GDM1 (cell line): ENCODE results near the gene NMRK1.

Experiments
- DNase-seq: peaks from one replicate; lab custom pipeline; 2025; lab: John Stamatoyannopoulos, UW

The NMRK1 gene

DNA sequence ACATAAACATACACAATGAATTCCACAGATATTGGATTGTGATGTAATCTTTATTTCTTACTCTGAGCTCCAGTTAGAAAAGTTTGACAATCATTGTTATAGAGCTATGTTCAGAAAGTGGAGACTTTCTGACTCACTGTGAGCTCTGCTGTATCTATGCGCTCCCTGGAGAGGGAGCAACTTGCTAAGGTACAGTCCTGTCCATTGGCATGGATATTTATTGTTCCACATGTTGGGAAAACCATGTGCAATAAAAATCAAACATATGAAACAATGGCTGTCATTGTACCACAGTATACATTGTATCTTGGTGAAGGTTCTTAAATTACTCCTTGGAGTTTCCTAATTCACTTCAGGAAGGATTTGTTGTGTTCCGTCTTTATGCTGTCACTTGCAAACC, 26.8 kb downstream of the NMRK1 start:
- no peak for DNase-seq

DNA sequence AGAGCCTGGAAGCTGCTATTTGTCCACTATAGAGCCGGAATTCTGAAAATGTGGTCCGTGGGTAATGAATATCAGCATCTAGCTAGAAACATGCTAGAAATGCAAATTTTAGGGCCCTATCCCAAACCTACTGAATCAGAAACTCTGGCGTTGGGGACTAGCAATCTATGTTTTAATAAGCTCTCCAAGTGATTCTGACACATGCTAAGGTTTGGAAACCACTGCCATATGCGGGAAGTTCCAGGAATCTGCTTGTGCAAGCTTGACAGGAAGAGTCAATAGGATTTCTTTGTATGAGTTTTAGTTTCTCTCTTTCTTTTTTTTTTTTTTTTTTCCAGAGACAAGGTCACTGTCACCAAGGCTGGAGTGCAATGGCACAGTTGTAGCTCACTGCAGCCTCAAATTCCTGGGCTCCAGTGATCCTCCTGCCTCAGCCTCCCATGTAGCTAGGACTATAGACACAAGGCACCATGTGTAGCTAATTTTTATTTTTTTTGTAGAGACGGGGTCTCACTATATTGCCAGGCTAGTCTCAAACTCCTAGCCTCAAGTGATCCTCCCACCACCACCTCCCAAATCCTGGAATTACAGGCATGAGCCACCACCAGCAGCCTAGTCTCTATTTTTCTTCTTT, 33.5 kb downstream of the NMRK1 start:
- DNase-seq = no peak

DNA sequence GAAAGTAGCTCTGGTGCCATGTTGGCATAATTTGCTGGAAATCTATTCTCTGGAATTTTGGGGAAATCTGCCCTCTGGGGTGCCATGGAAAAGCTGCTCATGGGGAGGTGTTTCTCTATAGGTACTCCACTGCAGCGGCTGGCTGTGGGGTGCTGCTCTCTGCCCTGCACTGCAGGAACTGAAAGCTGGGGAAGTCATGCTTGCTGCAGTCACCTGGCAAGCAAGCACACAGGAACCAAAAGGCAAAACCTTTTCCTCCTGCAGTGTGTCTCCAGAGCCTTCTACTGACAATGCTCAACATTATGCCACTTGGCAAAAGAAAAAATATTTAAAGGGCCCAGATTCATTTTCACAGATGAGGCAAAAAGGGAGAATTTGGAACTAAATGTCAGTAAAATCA, 34.1 kb downstream of the NMRK1 start:
- DNase-seq = no peak

- no peak for DNase-seq
Observed at GRCh38 chr9:75051285-75051684, 36.7 kb downstream of the NMRK1 start.

DNA sequence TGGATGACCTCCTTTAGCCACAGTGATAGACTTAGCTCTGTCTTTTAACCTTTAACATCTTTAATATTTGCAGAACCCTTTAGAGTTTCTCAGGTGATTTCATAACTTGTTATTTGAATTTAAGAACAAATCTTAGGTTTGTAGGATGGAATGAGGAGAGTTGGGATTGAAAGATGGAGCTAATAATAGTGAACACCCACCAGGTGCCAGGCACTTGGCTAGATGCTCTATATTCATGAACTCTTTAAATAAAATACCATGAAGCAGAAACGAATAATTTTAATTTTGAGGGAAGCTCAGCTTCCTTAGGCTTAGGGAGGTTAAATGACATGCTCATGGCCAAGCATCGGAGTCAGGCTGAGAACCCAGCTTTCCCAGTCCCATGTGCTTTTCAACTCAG, 40.4 kb downstream of the NMRK1 start:
- DNase-seq = no peak

DNA sequence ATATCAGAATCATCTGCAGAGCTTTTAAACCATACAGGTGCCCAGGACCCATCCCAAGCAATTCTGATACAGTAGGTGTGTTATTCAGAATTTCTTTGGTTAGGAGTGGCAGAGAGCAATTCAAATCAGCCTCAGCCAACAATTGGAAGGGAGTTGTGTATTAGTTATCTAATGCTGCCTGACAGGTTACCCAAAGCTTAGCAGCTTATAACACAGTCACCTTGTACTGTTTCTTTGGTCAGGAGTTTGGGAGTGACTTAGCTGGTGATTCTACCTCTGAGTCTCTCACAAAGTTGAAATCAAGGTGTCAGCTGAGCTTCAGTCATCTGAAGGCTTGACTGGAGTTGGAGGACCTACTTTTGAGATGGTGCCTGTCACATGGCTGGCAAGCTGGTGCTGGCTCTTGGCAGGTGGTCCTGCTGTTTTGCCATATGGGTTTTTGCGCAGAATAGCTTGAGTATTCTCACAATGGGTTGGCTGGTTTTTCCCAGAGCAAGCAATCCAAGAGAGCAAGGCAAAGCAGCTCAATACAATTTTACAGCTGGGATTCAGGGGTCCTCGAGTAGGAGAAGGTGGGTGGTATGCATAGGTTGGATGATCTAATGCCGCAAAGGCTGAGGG, 41.1 kb downstream of the NMRK1 start:
- no peak for DNase-seq

DNA sequence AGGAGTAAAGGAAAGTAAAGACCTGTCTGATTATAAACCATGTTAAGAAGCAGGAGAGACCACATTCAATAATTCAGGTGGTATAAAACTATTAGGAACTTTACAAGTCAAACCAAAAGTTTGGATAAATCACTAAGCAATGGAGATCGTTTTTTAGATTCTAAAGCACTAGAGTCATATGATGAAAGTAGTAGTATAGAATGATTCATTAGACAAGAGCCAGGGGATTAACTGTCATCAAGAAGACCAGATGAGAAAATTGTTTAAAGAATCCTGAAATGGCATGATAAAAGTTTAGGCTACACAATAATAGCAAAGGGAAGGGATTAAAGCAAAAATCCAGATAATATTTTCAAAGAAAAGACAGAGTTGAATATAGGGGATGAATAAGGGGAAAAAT, 46.9 kb downstream of the NMRK1 start:
- no peak for DNase-seq

- no peak for DNase-seq
Observed at GRCh38 chr9:75039801-75040200, 48.2 kb downstream of the NMRK1 start.

GRCh38 chr9:75039009-75039408, 48.9 kb downstream of the NMRK1 start:
- no peak for DNase-seq

- DNase-seq = no peak
Observed at GRCh38 chr9:75036793-75037192, 51.2 kb downstream of the NMRK1 start.

- DNase-seq = no peak
Observed at GRCh38 chr9:75033791-75034473, 54.0 kb downstream of the NMRK1 start.

GRCh38 chr9:75027187-75028107, 60.5 kb downstream of the NMRK1 start:
- peak; percentile 67 for DNase-seq

DNA sequence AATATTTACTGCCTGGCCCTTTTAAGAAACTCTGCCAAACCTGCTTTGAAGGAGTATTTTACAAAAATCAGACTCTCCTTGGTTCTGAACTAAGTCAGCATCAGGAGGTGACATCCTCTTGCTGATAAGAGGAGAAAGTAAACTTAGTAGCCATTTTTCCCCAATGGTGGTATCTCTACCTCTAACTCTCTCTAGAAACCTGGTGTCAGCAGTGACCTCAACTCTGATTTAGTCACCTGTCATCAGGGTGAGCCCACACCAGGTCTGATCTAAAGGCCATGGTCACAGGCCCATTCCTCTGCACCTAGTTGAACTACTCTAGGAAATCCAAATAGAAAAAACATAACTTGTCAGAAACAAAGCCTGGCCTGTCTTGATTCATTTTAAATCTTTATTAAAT, 64.1 kb downstream of the NMRK1 start:
- DNase-seq = no peak

- no peak for DNase-seq
Observed at GRCh38 chr9:75019654-75020053, 68.3 kb downstream of the NMRK1 start.

DNA sequence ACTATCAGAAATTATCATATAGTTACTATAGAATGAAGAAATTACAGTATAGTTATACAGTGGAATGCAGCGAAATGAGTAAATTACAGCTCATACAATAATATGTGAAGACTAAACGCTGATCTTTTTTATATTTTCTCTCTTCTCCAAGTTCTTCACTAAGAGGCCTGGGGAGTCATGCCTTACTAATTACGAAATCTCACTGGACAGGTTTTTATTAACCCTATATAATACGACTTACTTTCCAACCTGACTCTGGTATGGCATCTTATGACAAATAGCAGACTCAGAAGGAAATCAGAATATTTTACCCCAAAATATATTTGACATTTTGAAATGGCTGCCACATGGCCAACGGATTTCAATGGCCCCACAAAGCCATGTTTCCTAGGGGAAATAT, 68.9 kb downstream of the NMRK1 start:
- no peak for DNase-seq

- DNase-seq = no peak
Observed at GRCh38 chr9:75017378-75017777, 70.6 kb downstream of the NMRK1 start.

DNA sequence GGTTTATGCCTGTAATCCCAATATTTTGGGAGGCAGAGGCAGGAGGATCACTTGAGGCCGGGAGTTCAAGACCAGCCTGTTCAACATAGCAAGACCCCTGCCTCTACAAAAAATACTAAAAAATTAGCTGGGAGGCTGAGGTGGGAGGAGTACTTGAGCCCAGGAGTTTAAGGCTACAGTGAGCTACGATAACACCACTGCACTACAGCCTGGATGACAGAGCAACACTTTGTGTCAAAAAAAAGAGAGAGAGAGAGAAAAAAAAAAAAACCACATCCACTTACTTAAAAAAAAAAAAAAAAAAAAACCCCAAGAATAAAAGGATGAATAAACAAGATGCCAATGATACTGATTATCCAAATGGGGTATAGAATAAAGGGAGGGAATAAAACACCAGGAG, 74.2 kb downstream of the NMRK1 start:
- DNase-seq = no peak
